HK-2 (cell line): ENCODE data around the gene MYL3.
"Not testable (repeated sequence)": the region's sequence is repeated elsewhere in the genome, so short reads cannot be mapped to it uniquely, and the experiment has no call there.

ENCODE experiments used
- DNase-seq: peaks from one replicate; pipeline ENCODE4 v3.0.0-alpha.2; 2018; ENCODE audit not compliant: unreplicated experiment

The MYL3 gene

GRCh38 chr3:46863261-46863782 is at the start of gene MYL3:
MYL3 (minus strand) TSS chr3:46863444; CDS start chr3:46863390, 54 bp downstream.
- no peak for DNase-seq

DNA sequence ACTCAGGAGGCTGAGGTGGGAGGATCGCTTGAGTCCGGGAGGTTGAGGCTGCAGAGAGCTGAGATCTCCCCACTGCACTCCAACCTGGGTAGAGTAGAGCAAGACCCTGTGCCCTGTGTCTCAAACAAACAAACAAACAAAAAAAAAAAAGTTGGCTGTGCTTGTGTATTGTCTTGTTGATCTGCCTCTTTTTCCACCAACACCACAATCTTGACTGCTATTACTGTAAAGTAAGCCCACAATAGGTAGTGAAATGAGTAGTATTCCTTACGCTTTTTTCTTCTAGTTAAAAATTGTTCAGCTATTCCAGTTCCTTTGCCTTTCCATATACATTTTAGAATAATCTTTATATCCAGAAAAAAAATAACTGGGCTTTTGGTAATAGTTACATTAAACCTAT is 49.7 kb upstream of the MYL3 start:
- no peak for DNase-seq

DNA sequence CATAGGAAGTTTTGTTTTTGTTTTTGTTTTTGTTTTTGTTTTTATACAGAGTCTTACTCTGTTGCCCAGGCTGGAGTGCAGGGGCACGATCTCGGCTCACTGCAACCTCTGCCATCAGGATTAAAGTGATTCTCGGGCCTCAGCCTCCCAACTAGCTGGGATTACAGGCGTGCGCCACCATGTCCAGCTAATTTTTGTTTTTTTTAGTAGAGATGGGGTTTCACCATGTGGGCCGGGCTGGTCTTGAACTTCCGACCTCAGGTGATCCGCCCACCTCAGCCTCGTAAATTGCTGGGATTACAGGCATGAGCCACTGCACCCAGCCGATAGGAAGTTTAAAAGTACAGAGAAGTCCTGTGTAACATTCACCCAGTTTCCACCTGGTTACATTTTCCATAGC is 47.7 kb upstream of the MYL3 start:
- not testable (repeated sequence) for DNase-seq

- no peak for DNase-seq
Measured at GRCh38 chr3:46910166-46910760, 47.0 kb upstream of the MYL3 start.

GRCh38 chr3:46909535-46910161 is 46.4 kb upstream of the MYL3 start:
- peak; percentile 76 for DNase-seq

GRCh38 chr3:46908986-46909534 is 45.8 kb upstream of the MYL3 start:
- no peak for DNase-seq

- DNase-seq: no peak
Measured at GRCh38 chr3:46908294-46908985, 45.2 kb upstream of the MYL3 start.

DNA sequence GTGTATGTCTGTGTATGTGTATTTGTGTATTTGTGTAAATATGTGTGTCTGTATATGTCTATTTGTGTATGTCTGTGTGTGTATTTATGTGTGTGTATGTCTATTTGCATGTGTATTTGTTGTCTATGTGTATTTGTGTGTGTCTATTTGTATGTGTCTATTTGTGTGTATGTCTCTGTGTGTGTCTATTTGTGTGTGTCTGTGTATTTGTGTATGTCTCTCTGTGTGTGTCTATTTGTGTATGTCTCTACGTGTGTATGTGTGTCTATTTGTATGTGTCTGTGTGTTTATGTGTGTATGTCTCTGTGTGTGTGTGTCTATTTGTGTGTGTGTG is 44.7 kb upstream of the MYL3 start:
- DNase-seq: no peak

DNA sequence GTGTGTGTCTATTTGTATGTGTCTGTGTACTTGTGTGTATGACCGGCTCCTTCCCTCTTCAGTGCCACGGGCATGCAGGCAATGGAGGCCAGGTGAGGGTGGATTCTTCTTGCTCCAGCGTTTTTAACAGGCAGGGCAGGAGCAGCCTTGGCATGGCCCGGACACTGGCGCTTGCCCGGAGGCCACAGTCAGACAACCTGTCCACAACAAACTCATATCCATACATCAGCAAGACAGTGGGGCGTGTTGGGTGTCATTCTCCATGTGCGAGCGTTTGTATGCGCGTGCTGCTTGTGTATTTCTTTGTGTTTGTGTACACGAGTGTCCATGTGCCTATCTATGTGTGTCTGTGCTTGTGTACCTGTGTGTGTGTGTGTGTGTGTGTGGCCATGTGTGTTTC is 44.0 kb upstream of the MYL3 start:
- no peak for DNase-seq

DNA sequence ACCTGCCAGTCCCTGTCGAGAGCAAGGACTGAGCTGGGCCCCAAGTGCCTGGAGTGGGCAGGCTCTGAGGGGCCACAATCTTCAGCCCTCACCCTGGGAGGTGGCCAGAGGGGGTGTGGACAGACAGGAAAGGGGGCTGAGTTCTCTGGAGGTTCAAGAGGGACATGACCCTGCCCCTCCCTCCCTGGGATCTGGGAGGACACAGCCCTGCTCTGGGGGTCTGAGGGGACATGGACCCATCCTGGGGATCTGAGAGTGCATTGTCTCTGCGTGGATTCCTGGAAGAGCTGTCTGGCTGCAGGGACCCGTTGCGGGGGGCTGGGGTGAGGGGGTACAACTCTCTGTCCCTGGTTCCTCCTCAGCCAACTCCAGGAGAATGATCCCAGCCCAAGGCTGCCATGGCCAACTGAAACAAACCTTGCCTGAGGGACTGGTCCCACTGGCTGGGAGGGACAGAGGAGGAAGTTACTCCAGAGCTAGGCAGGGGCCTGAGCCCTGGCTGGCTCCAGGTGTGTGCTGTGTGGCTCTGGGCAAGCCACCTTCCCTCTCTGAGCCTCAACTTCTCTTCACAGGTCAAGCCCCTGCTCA is 43.3 kb upstream of the MYL3 start:
- no peak for DNase-seq

- DNase-seq: no peak
Measured at GRCh38 chr3:46905661-46906451, 42.6 kb upstream of the MYL3 start.

DNA sequence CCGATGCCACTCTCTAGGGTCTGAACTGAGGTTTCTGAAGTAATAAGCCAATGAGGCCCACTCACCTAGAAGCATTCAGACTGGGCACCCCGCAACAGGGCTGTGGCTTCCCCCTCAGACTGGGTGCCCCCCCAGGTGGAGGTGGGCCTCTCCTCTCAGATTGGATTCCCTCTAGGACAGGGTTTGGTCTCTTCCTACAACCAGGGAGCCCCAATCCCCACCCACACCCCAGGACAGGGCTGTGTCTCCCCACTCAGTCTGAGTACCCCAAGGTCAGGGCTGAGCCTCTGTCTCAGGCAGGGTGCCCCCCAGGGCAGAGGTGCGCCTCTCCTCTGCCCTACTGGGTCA is 41.9 kb upstream of the MYL3 start:
- no peak for DNase-seq

- no peak for DNase-seq
Measured at GRCh38 chr3:46904303-46905212, 41.3 kb upstream of the MYL3 start.

GRCh38 chr3:46903341-46904302 is 40.4 kb upstream of the MYL3 start:
- peak; percentile 66 for DNase-seq

- no peak for DNase-seq
Measured at GRCh38 chr3:46902188-46902631, 39.0 kb upstream of the MYL3 start.

DNA sequence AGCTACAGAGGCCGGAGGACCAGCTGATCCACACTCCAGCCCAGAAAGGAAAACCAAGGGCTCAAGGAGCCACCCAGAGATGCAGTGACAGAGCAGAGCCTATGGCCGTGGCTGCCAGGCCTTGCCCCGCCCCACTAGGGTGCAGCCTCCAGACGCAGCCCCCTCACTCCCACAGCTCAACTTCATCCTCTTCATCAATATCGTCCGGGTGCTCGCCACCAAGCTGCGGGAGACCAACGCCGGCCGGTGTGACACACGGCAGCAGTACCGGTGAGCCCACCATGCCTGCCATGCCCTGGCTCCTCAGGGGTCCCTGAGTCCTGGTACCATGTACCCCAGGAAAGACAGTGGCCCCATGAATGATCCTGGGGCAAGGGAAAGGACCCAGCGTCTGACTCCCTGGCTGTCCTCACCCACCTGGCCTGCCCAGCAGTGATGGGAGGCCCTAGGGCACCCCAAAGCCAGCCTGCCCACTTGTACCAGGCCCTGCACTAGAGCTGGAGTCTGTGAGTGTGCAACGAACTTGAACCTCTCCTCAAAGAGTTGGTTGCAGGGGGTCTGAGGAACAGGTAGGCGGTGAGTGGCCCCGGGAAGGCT is 38.4 kb upstream of the MYL3 start:
- DNase-seq: no peak

DNA sequence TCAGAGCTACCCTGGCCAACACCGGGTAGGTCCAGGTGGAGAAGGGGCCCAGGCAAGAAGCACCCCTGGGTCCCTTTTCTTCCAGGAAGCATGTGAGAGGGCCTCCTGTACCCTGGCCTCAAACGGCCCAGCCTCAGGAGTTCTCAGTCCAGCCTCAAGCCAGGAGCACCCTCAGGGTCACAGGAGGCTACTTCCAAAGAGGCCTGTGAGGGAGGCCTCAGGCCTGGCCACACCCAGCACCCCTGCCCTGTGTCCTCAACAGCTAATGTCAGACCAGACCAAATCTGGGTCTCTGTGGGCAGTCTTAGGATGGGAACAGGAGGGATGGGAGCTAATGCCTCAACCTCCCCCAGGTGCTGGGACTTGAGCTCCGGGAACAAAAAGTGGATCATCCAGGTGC is 37.8 kb upstream of the MYL3 start:
- DNase-seq: no peak

DNA sequence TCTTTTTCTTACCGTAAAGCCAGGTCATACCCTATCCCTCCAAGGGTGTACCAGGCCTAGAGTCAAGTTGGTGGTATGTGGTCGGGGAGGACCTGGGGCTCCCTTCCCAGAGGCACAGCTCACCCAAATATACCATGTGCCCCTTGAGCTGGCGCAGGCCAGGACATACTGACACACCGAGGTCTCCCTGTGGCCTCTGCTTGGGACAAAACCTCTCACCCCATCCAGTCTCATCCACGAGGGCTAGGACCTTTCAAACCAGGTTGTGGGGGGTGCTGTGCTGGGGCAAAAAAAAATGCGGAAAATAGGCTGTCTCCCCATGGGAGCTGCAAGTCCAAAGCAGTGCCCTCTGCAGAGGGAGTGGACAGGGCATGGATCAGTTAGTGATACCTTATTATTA is 37.1 kb upstream of the MYL3 start:
- no peak for DNase-seq

DNA sequence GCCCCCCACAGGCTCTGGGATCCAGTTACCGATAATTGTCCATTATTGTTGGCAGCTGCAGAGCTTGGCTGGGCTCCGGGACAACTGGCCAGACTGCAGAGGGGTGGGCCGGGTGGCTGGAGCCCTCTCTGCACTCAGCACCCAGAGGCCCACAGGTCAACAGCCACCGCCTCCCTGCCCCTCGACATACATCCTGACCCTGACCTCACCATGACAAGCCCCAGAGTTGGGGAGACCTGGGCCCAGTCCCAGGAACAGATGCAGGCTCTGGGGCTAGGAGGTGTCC is 36.7 kb upstream of the MYL3 start:
- no peak for DNase-seq
